HG03196 (cell line): ENCODE measurements around the gene MSLN.

Experiments used
- ATAC-seq: cut with Tn5 transposase; IDR thresholded peaks from one replicate; pipeline ENCODE4 v1.9.1; 2021; ENCODE audit not compliant: unreplicated experiment

Gene MSLN

DNA sequence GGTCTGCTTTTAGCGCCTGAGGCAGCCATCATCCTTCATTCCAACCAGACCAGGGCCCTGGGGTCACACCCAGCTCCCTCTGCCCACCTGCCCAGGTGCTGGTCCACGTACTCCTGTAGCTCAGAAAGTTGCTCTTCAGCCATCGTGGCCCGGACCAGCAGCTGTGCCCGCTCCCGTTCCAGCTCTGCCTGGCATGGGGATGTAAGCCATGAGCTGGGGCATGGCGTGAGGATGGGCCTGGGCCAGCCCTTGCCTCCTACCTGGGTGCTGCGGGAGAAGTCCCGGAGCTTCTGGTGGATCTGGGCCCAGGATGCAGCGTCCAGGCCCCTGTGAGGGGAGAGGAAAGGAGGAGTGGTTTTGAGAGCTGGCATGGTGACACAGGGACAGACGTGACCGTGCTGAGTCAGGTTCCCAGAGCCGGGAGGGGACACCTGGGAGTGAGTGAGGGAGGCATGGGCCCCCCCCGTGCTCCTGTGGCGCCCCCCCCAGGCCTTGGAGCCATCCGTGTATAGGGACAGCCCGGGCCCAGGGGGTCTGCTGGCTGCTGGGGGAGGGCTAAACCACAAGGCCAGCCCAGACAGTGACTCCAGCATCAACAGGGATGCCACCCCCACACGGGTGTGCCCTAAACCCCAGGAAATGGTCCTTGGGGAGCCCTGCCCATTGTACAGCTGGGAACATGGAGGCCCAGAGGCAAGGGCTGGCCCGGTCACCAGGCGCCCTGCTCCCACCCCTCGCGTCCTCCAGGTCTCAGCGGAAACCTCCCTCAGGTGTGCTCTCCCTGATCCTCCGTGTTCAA is 37.5 kb upstream of the MSLN start:
- ATAC-seq, result no peak

DNA sequence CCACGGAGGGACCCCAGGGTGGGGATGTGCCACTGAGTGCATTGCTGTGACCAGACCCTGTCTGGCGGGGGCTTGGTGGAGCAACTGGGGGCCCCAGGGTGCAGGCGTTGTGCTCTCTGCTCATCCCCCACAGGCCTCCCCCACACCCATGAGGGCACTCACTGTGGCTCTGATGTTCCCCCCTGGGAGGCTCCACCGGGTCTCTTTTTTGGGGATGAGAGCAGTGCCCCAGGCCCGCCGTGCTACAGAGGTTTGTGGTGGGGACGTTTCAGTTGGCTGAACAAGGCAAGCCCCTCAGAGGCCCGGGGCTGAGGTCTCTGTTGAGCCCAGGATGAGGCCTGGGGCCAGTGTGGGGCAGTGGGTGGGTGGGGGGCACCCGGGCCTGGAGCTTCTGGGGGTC is 36.8 kb upstream of the MSLN start:
- ATAC-seq, result no peak

DNA sequence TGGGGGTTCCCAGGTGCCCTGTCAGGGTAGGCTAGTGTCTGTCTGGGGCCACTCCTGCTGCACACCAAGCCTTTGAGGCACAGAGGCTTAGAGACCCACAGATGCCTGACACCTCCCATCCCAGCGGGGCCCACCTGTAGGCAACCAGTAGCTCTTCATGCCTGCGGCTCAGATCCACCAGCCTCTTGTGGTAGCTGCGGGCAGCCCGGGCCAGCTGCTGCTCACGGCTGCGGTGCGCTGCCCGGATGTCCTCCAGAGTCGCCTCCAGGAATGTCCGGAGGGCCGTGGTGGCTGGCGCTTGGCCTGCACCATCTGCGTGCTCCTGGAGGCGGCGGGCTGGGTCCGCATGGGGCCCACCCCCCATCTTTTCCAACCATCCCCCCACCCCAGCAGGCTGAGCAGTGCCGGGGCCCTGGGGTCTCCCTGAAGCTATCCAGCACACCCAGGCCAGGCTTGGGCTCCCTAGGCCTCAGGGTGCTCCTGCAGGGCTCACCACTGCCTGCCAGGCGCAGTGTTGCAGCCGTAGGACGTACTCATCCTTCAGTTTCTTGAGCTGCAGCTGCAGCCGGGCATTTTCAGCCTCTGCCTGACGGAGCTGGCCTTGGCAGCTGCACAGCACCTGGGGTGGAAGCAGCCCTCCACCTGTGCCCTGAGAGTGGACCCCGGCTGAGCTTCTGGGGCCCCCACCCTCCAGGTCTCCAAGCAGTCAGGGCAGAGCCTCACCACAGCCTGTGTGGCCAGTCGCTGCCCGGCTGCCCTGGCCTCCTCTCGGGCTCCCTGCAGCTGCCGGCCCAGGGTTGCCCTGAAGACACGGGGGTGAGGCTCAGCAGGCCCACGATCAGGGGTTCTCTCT is 36.1 kb upstream of the MSLN start:
- no peak for ATAC-seq

DNA sequence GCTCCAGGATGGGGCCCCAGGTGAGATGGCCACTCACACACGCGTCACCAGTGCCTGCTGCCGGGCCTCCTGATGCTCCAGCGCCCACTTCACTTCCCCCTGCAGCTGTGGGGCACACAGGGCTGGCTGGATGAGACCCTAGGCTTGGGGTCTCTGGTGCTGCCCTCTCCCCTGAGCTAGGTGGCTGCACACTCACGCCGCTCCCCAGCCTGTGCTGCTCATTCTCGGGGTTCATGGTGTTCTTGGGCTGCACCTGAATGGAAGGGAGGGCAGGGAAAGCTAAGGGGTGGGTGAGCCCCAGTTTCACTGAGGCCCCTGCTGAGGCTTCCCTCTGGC is 35.5 kb upstream of the MSLN start:
- no peak for ATAC-seq

DNA sequence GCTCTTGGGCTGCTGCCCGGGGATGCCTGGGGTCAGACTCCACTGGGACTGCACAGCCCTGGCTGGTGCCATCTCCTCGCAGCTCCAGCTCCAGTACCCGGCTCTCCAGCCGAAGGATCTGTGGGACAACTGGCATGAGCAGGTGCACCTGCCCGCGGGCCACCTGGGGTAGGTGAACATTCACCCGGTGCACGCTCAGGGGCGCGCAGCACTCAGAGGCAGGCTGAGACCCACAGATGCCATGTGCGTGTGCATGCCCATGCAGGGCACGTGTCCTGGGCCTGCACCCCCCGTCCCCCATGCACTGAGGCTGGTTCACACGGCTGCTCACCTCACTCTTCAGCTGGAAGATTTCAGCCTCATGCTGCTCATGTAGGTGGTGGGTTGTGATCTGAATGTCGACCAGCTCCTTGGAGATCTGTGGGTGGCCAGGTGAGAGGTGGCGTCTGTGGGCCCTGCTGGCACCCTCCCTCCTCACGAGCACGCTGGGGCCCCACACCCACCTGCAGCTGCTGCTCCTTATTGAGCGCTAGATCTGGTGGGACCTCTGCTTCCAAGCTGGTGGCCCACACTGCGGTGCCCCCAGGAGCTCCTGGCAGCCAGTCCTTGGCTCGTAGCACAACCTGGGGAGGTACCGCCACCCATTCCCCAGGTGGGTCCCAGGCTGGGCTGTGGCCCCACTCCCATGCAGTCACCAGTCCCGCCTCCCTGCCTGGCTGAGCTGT is 34.9 kb upstream of the MSLN start:
- no peak for ATAC-seq

DNA sequence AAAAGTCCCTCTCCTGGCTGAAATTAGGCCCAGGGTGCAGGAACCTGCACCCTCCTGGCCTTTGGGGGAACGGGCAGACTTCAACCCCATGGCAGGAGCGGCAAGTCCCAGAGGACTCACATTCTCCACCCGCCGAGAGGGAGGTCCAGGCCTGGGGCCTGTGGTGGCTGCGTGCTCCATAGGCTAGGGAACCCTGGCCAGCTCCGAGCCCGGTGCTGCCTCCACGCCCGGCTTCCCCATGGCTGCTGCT is 34.4 kb upstream of the MSLN start:
- no peak for ATAC-seq

DNA sequence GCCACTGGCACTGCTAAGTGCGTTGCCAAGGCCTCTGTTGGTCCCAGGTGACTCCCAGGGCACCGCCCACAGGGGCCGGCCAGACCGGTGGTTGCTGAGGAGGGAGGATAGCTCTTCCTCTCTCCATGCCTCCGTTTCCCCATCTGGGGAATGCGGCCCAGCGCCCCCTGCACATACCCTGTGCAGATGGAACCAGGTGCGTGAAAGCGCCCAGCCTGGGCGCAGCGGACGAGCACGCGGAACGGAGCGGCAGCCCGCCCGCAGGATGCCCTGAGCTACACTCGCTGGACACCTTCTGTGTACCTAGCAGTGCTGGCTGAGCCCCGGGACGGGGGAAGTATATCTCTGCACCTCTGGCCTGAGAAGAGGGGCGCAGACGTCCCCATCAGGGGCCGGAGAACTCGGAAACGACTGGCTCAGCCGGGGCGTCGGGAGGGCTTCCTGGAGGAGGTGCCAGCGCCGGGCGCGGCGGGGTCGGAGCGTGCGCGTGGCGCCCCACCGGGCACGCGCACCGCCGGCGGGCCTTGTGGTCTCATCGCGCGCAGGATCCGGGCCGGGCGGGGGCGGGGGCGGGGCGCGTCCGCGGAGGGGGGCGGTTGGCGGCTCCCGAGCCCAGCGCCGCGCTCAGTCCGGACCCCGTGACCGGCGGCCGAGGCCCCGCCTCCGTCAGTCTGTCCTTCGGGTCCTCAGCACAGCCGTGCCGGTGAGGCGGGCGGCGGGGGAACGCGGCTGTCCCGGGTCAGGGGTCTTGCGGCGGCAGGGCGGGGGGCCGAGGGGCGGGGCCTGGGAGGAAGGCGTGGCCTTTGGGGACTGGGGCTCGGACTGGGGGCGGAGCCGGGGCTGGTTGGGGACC is 33.9 kb upstream of the MSLN start, which contains the start of the genes CCDC78 and HAGHL:
Gene CCDC78, minus strand, starts transcription at position 6 of the 853 bp plus-strand sequence. CDS start 76 bp downstream, outside the sequence.
Gene HAGHL, plus strand, starts transcription at position 669 of the 853 bp plus-strand sequence. CDS start 404 bp downstream, outside the sequence.
- no peak for ATAC-seq

DNA sequence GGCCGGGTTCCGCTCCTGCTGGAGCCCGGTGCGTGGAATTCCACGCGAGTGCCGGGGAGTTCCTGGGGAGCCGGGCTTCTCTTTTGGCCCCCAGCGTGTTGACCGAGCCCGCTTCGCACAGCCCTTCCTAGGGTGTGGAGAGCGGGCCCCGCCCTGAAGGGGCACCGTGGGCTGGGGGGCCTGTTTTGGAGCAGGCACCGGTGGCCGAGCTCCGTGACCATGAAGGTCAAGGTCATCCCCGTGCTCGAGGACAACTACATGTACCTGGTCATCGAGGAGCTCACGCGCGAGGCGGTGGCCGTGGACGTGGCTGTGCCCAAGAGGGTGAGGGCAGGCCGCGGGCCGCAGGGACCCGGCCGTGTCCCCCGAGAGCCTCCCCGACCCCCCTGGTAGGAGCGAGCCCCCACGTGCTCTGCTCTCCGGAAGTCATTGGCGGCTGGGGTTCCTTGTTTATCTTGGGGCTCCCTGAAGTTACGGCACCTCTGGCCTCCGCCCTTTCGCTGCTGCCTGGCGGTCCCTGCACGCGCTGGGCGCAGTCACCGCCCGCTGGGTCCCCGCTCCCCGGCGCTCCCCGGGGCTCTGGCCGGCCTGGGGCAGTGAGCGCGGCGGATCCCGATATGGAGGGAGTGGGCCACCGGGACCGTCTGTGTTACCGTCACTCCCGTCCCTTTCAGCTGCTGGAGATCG is 33.1 kb upstream of the MSLN start:
- no peak for ATAC-seq

DNA sequence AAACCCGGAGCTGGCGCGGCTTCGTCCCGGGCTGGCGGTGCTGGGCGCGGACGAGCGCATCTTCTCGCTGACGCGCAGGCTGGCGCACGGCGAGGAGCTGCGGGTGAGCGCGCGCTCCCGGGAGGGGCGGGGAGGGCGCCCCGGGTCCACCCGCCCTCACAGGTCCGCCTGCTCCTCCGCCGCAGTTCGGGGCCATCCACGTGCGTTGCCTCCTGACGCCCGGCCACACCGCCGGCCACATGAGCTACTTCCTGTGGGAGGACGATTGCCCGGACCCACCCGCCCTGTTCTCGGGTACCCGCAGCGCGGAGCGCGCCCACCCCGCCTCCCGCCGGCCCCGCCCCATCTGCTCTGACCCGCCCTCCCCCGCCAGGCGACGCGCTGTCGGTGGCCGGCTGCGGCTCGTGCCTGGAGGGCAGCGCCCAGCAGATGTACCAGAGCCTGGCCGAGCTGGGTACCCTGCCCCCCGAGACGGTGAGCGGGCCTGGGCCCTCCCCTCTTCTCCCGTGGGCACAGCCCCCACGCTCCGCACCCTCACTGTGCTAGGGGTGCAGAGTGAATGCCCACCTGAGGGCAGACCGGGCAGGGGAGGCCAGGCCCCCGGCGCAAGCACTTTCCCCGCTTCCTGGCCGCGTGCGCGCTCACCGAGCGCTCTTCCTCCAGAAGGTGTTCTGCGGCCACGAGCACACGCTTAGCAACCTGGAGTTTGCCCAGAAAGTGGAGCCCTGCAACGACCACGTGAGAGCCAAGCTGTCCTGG is 32.2 kb upstream of the MSLN start:
- ATAC-seq, result no peak

DNA sequence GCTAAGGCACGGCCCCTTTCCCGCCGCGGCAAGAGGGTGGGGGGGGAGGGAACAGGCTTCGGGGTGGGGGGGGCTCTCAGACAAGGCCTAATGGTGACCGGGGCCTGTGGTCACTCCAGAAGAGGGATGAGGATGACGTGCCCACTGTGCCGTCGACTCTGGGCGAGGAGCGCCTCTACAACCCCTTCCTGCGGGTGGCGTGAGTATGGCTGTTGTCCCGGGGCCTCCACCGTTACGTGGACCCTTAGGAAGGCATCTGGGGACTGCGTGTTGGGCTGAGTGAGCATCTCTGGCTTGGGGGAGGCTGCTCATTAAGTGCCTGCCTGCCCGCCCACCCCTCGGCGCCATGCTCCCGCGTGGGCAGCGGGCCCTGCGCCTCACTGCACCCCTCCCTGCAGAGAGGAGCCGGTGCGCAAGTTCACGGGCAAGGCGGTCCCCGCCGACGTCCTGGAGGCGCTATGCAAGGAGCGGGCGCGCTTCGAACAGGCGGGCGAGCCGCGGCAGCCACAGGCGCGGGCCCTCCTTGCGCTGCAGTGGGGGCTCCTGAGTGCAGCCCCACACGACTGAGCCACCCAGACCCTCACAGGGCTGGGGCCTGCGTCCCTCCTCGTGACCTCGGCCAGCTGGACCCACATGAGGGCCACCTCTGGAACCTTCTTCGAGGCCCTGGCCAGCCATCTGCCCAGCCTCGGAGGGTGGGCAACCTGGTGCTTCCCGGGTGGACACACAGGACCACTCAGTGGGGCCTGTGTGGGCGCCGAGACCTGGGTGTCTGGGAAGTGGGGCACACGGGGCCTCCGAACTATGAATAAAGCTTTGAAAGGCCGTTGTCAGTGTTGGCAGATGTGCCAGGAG is 31.4 kb upstream of the MSLN start:
- no peak for ATAC-seq

DNA sequence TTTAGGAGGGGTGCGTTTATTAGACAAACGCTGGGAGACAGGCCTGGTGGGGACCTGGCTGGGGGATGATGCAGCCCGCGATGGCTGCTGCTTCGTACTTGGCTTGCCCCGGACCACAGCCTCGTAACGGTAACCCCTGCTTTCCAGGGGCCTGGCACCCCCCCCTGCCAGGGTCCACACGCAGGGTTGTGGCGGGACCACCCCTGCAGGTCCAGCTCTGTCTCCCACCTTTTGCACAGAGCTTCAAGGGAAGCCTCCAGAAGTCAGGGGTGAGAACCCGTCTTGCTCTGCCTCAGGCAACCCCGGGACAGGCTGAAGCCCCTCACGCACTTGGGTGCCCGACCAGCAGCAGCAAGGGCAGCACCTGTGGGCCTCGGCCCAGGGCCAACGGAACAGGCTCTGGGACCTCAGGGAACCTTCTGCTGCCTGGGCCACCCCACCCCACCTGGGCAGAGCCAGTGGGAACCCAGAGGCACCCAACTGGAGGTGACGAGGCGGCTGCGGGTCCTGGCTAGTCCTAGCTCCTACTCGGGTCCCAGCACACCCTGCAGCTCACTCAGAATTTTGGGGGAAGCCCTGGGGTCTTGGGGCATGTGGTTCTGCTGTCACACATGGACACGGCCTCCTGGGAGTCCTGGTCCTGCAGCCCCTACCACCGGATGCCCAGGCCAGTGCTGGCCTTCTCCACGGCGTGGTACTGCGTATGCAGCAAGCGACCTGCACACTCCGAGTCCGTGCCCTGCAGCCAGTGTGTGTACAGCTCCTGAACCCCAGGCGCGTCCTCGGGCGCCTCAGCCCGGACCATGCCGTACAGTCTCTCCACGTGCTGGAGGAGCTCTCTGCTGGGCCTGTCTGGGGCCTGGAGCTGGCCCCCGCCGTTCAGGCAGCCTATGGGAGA is 30.5 kb upstream of the MSLN start:
- ATAC-seq, result no peak

DNA sequence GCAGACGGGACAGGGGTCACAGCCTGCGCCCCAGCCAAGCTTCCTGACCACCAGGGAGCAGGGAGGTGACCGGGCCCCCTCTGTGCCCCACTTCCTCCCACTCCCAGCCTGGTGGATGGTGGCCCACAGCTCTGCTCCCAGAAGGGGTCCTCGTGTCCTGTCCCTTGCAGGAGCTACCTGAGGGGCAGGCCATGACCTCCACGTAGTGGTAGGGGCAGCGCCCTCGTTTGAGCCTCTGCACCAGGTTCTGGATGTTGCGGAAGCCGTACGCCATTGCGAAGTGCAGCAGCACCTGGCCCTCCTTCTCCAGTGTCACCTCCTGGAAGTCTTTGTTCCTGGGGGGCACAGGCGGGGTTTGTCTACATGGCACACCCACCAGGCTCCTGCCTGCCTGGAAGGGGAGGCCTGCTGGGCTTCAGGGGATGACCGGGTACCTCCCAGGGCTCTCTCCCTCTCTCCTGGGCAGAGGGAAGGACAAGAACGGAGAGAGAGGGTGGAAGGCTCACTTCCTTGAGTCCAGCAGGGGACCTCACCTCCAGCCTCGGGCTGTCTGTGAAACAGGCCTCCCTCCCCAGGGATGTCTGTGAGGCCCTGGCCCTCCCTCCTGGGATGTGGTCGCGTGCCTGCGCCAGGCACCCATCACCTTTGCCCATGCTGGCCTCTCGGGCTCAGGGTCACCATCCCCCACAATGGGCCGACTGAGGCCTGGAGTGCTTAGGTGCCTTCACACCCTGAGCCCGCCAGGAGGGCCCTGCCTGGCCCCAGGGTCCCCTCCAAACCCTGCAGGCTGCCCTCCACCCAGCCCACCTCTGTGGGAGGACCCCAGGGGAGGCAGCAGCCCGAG is 29.6 kb upstream of the MSLN start:
- ATAC-seq, result no peak

DNA sequence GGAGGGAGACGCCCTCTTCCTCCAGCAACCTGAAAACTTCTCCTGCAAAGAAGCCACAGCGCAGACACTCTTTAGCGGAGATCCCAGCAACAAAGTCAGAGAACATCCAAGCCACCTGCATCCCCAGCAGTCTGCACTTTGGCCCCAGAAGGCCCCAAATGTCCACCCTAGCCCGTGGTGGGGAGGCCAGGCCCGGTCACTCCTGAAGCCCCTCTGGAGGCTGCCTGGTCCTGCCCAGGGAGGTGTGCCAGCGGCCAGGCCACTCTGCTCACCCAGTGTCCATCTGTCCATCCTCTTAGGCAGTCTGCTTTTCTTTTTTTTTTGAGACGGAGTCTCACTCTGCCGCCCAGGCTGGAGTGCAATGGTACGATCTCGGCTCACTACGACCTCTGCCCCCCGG is 28.2 kb upstream of the MSLN start:
- no peak for ATAC-seq

DNA sequence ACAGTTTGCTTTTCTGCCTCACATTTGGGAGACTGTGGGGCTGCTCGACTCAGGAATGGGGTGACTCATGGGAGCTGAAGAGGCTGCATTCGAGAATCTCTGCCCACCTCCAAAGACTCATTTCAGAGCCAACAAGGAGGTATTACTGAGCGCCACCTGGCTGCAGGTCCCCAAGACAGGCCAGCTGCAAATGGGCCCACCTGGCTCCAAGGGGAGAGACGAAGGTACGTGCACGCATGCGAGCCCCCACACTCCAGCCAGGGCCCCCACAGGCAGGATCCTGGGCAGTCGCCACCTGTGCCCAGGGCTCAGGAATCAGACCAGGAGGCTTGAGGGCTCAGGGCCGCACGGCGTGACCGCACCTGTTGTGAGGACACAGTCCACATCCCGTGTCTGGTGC is 27.6 kb upstream of the MSLN start:
- no peak for ATAC-seq

DNA sequence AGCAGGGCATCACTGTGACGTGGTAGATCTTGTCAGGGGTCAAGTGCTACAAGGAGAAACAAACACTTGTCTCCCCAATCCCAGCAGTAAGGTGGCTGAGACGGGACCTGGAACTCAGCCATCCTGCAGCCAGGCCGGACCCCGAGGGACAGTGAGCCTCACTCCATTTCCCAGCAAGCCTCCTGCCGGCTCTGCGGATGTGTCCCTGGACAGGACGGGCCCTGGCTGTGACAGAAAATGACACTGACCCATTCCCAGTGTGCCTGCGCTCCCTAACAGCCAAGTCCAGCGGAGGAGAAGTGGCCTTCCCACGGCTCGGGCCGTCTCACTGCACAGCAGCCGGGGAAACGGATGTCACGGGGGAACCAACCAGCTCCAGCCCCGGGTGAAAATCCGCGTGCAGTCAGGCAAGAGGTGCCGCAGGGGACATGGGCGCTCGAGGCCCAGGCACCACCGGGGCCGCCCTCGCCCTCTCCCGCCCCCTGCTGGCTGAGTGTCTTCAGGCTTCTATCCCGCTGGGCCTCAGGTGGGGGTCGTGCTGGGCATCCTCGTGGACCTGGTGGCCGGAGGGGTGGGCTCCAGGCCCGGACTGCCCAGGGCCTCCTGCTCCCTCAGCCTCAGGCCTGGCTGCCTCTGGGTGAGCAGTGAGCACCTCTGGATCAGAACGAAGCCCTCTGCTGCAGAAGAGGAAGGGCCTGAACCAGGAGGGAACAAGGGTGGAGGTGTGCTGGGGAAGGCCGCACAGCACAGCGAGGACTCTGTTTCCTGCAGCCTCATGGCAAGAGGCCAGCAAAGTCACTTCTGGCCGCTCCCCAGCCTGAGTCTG is 26.9 kb upstream of the MSLN start:
- ATAC-seq, result no peak
